ENCODE measurements around the gene CHN1. TPM values are rescaled to one million over a fixed set of nuclear protein-coding genes. Genes with fewer than 3 reads are reported as not detected.

The CHN1 gene
- total RNA-seq, 2 experiments from 2014 or later, result 0.68 to 1.5 TPM

GRCh38 chr2:174798801-174799200, 206.4 kb downstream of the CHN1 start:
- Mint-ChIP-seq H3K9me3 (no peaks in the 10 kb centered on the region), H3K4me1 (peaks cover 16% of the 10 kb centered on the region), H3K4me3 (no peak overlapping the region), H3K36me3 (ENCODE audit: low read depth) (no peaks in the 10 kb centered on the region), H3K27ac (no peak overlapping the region), H3K27me3 (no peaks in the 10 kb centered on the region)
- CTCF ChIA-PET, result no interaction called here
- POLR2A ChIA-PET, result no interaction called here
- no peak for DNase-seq

- Mint-ChIP-seq H3K27ac (no peak overlapping the region), H3K4me3 (no peak overlapping the region), H3K9me3 (no peaks in the 10 kb centered on the region), H3K27me3 (no peaks in the 10 kb centered on the region), H3K4me1 (peaks cover 16% of the 10 kb centered on the region), H3K36me3 (ENCODE audit: low read depth) (no peaks in the 10 kb centered on the region)
- CTCF ChIA-PET, result no interaction called here
- no peak for DNase-seq
- POLR2A ChIA-PET, result no interaction called here
These were observed 207.4 kb downstream of the CHN1 start for GRCh38 chr2:174797781-174798276.

GRCh38 chr2:174796319-174796771, 208.8 kb downstream of the CHN1 start:
- Mint-ChIP-seq H3K27ac (no peak overlapping the region), H3K4me3 (no peak overlapping the region), H3K9me3 (no peaks in the 10 kb centered on the region), H3K36me3 (ENCODE audit: low read depth) (no peaks in the 10 kb centered on the region), H3K27me3 (no peaks in the 10 kb centered on the region), H3K4me1 (peaks cover 16% of the 10 kb centered on the region)
- ChIA-PET CTCF (interaction anchor here (0.8 to 1.0 kb wide), 2 partner anchors 47 to 97 kb away, joined by 3 read pairs; no protein-coding TSS in a partner anchor), POLR2A (no interaction called here)
- DNase-seq, result no peak

GRCh38 chr2:174794851-174795374, 210.3 kb downstream of the CHN1 start:
- no peaks in the 10 kb centered on the region for H3K9me3 Mint-ChIP-seq
- no peaks in the 10 kb centered on the region for H3K27me3 Mint-ChIP-seq
- no peak for DNase-seq
- peaks cover 16% of the 10 kb centered on the region for H3K4me1 Mint-ChIP-seq
- H3K4me3 Mint-ChIP-seq, result no peak overlapping the region
- ChIA-PET POLR2A (no interaction called here), CTCF (interaction anchor here (1.3 kb wide), 1 partner anchor 46 kb away, joined by 4 read pairs; no protein-coding TSS in a partner anchor)
- H3K36me3 Mint-ChIP-seq (ENCODE audit: low read depth), result no peaks in the 10 kb centered on the region
- H3K27ac Mint-ChIP-seq, result no peak overlapping the region

- no peaks in the 10 kb centered on the region for H3K36me3 Mint-ChIP-seq (ENCODE audit: low read depth)
- H3K4me3 Mint-ChIP-seq, result no peak overlapping the region
- POLR2A ChIA-PET, result no interaction called here
- DNase-seq, result no peak
- no peaks in the 10 kb centered on the region for H3K27me3 Mint-ChIP-seq
- no peaks in the 10 kb centered on the region for H3K9me3 Mint-ChIP-seq
- CTCF ChIA-PET, result interaction anchor here (0.5 kb wide), 1 partner anchor 219 kb away, joined by 3 read pairs; no protein-coding TSS in a partner anchor
- peaks cover 19% of the 10 kb centered on the region for H3K4me1 Mint-ChIP-seq
- H3K27ac Mint-ChIP-seq, result no peak overlapping the region
These were observed 212.7 kb downstream of the CHN1 start for GRCh38 chr2:174792309-174793025.

- Mint-ChIP-seq H3K4me1 (peaks cover 19% of the 10 kb centered on the region), H3K36me3 (ENCODE audit: low read depth) (no peaks in the 10 kb centered on the region), H3K9me3 (no peaks in the 10 kb centered on the region), H3K4me3 (no peak overlapping the region), H3K27me3 (no peaks in the 10 kb centered on the region), H3K27ac (no peak overlapping the region)
- DNase-seq, result no peak
- ChIA-PET POLR2A (no interaction called here), CTCF (no interaction called here)
These were observed 213.4 kb downstream of the CHN1 start for GRCh38 chr2:174791746-174792280.

GRCh38 chr2:174791020-174791419, 214.2 kb downstream of the CHN1 start:
- Mint-ChIP-seq H3K4me1 (peaks cover 17% of the 10 kb centered on the region), H3K4me3 (no peak overlapping the region), H3K9me3 (no peaks in the 10 kb centered on the region), H3K36me3 (ENCODE audit: low read depth) (no peaks in the 10 kb centered on the region), H3K27ac (no peak overlapping the region), H3K27me3 (no peaks in the 10 kb centered on the region)
- DNase-seq, result no peak
- CTCF ChIA-PET, result no interaction called here
- POLR2A ChIA-PET, result no interaction called here

GRCh38 chr2:174789001-174789400, 216.2 kb downstream of the CHN1 start:
- no peak overlapping the region for H3K4me3 Mint-ChIP-seq
- H3K36me3 Mint-ChIP-seq (ENCODE audit: low read depth), result no peaks in the 10 kb centered on the region
- POLR2A ChIA-PET, result interaction anchor here (1.0 to 1.2 kb wide), 2 partner anchors 12 to 40 kb away, joined by 3 read pairs; no protein-coding TSS in a partner anchor
- H3K9me3 Mint-ChIP-seq, result no peaks in the 10 kb centered on the region
- DNase-seq, result no peak
- H3K4me1 Mint-ChIP-seq, result peaks cover 3% of the 10 kb centered on the region
- H3K27ac Mint-ChIP-seq, result no peak overlapping the region
- CTCF ChIA-PET, result no interaction called here
- H3K27me3 Mint-ChIP-seq, result no peaks in the 10 kb centered on the region

GRCh38 chr2:174788291-174788929, 216.8 kb downstream of the CHN1 start:
- no peak overlapping the region for H3K4me3 Mint-ChIP-seq
- no peak overlapping the region for H3K27ac Mint-ChIP-seq
- CTCF ChIA-PET, result no interaction called here
- no peaks in the 10 kb centered on the region for H3K36me3 Mint-ChIP-seq (ENCODE audit: low read depth)
- H3K4me1 Mint-ChIP-seq, result peaks cover 3% of the 10 kb centered on the region
- no peaks in the 10 kb centered on the region for H3K9me3 Mint-ChIP-seq
- DNase-seq, result no peak
- no peaks in the 10 kb centered on the region for H3K27me3 Mint-ChIP-seq
- POLR2A ChIA-PET, result interaction anchor here (1.2 kb wide), 1 partner anchor 39 kb away, joined by 3 read pairs; no protein-coding TSS in a partner anchor

GRCh38 chr2:174787487-174788205, 217.5 kb downstream of the CHN1 start:
- Mint-ChIP-seq H3K4me3 (no peak overlapping the region), H3K27me3 (no peaks in the 10 kb centered on the region), H3K9me3 (no peaks in the 10 kb centered on the region), H3K27ac (no peak overlapping the region), H3K4me1 (peaks cover 3% of the 10 kb centered on the region), H3K36me3 (ENCODE audit: low read depth) (no peaks in the 10 kb centered on the region)
- DNase-seq, result no peak
- POLR2A ChIA-PET, result no interaction called here
- CTCF ChIA-PET, result interaction anchor here (1.5 to 1.6 kb wide), 2 partner anchors 16 to 38 kb away, joined by 3 to 4 read pairs; no protein-coding TSS in a partner anchor

- CTCF ChIA-PET, result interaction anchor here (1.5 to 1.6 kb wide), 2 partner anchors 15 to 36 kb away, joined by 3 to 4 read pairs; no protein-coding TSS in a partner anchor
- Mint-ChIP-seq H3K27me3 (no peaks in the 10 kb centered on the region), H3K9me3 (no peaks in the 10 kb centered on the region), H3K4me3 (no peak overlapping the region), H3K27ac (no peak overlapping the region), H3K36me3 (ENCODE audit: low read depth) (no peaks in the 10 kb centered on the region), H3K4me1 (peaks cover 3% of the 10 kb centered on the region)
- POLR2A ChIA-PET, result no interaction called here
- DNase-seq, result no peak
These were observed 219.0 kb downstream of the CHN1 start for GRCh38 chr2:174786066-174786725.

- CTCF ChIA-PET, result no interaction called here
- Mint-ChIP-seq H3K36me3 (ENCODE audit: low read depth) (no peaks in the 10 kb centered on the region), H3K9me3 (no peaks in the 10 kb centered on the region), H3K4me1 (peaks cover 3% of the 10 kb centered on the region), H3K27me3 (no peaks in the 10 kb centered on the region), H3K27ac (no peak overlapping the region), H3K4me3 (no peak overlapping the region)
- DNase-seq, result no peak
- POLR2A ChIA-PET, result no interaction called here
These were observed 219.7 kb downstream of the CHN1 start for GRCh38 chr2:174785481-174785880.

Measured in activated CD4-positive, alpha-beta memory T cell treated with anti-CD3 and anti-CD28 coated beads, Interleukin-2, amount 10 ng/mL, durations not matched to agents 7 days and 5 days (primary cell).